ENCODE measurements around the gene ODAD2.
"Not testable (repeated sequence)": the region's sequence is repeated elsewhere in the genome, so short reads cannot be mapped to it uniquely, and the experiment has no call there.

ODAD2 gene

DNA sequence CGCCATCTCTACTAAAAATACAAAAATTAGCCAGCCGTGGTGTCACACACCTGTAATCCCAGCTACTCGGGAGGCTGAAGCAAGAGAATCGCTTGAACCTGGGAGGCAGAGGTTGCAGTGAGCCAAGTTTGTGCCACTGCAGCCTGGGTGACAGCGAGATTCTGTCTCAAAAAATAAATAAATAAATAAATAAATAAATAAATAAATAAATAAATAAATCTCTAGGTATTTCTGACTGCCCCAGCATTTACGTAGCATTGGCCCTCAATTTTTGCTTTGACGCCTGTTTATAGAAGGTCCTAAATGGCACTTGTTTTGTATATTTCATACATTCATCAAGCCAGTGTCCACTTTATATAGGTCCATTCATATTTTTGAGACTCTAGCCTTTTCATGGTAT lies 28.9 kb downstream of the ODAD2 start:
- not testable (repeated sequence) for DNase-seq

DNA sequence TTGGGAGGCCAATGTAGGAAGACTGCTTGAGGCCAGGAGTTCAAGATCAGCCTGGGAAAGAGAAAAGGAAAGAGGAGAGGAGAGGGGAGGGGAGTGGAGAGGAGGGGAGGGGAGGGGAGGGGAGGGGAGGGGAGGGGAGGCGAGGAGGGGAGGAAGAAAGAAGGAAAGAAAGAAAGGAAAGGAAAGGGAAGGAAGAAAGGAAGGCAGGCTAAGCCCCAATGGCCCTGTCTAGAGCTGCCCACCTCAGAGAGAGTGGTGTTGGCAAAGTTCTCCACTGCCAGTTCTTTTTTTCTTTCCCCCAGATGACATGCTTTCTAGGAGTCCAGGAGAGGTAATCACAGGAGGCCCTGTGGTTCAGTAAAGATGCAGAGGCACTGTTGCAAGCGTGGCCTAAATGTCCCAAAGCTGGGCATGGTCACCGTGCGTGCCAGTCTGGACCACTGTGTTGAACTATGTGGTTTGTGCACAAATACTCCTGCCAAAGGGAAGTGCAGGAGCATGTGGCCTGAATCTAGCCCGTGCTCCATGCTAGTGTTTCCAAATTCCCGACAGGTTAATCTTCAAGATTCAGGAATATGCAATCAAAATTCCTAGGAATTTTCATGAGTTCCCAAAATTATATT lies 39.7 kb downstream of the ODAD2 start:
- no peak for DNase-seq

DNA sequence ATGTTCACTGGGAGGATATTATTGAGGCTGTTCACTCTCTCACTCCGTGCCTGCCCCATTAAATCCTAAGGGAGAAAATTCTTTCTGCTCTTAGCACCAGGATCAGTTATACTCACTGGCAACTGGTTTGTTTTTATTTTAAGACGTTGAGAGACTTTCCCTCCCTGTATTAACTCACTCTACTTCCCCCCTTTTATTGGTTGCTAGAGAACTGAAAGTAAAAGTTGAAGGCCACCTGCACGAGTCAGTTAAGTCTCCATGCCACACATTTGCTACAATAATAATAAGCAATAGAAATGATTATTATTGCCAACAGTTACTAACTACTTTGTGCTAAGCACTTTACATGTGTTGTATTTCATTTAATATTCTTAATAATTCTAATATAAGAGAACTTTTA lies 40.5 kb downstream of the ODAD2 start:
- not testable (repeated sequence) for DNase-seq

DNA sequence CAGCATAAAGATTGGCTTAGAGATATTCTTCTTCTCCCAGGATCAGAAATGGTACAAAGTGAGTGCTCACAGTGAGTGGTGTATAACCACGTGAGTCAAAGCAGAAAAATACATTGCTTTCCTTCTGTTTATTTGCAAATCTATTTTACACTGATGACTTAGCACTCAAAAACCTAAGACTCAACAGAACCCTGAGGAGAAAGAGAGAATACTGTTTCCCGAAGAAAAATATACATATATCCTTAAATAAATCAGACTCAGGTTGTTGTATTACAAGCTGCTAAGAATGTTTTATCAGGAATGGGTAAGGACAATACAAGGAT lies 48.7 kb downstream of the ODAD2 start:
- no peak for DNase-seq

DNA sequence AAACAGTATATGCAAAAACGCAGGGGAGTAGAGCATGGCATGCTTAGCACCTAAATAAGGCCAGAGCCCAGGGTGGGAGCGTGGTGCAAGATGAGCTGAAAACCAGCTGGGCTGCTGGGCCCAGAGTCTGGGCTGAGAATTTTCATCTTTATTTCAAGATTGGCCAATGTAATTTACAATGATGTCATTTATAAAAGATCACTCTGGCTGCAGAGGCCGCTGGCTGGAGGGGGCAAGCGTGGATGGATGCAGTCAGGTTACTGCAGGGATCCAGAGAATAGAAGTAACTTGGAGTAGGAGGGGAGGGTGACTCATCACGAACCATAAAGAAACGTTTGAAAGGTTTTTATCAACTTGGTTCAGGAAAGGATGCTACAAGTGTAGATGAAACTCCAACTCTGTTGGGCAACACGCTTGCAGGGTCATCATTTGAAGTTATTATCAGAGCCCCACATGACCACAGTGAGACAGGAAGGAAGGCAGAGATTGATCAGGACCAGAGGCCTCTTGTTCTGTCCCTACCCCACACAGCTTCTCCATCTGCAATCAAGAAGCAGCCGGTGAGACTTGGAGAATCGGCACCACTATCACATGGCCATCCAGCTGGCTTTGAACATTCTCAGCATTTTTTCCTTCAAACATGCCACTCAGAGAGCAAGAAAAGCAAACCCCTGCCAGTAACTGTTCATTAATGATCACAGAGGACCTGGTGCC lies 49.2 kb downstream of the ODAD2 start:
- DNase-seq = no peak

DNA sequence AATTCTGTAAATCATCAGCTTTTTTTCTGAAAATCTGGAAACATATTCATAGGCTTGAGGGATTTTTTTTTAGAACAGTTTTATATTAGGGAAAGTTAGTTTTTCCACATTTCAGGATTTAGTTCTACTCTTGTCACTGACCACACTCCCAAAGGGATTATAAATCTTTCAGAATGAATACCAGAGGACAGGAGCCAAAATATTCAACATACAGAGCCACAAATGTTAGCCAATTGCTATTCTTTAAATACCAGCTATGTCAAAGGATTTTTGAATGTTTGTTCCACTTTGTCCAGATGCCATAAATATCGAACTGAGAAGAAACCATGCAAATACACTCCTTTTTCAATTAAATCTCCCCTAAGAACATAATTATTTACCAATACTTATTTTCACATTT lies 50.7 kb downstream of the ODAD2 start:
- no peak for DNase-seq

DNA sequence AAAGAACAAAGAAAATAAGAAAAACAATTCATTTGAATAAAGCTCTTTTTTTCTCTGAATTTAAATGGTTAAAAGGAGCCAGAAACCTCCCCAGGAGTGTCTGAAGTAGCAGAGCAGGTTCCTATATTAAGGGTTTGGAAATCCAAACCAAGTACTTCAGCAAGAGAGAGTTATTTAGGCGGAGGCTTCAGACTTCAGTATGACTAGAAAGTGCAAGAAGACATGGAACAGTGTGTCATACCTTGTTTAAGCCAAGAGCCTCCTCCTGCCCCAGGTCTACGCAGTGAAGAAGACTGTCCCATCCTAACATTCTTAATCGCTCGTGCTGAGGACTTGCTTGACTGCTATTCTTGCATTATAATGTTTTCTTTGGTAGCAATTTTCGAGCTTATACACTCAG lies 51.3 kb downstream of the ODAD2 start:
- DNase-seq = no peak

DNA sequence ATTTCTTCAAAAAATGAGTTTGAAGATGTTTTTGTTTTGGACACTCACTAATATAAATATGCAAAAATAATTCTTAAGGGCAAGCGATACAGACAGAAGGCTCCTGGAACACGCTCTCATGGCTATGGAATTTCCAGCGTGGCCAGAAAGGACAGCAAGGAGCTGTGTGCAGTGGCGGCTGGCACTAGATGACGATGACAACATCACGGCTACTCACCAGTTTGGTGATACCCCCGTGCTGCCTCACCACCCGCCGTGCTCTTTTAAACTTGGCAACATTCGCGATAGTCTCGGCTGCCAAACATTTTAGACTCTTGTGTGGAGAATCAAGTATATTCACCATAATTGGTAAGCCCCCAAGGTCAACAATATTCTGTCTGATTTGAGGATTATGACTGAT lies 54.9 kb downstream of the ODAD2 start:
- DNase-seq = no peak

DNA sequence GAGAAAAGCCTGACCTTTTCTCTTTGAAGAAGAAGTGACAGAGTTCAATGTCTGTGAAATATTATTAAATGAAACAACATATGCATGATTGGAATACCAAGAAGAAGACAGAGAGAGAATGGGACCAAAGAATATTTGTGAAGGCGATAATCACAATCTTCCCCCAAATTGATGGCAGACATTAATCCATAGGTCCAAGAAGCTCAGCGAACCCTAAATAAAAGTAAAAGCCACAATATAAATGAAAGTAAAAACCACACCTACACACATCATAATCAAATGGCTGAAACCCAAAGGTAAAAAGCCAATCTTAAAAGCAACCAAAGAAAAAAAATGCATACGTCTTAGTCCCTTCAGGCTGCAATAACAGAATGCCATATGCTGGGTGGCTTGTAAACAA lies 84.0 kb downstream of the ODAD2 start:
- DNase-seq = no peak

DNA sequence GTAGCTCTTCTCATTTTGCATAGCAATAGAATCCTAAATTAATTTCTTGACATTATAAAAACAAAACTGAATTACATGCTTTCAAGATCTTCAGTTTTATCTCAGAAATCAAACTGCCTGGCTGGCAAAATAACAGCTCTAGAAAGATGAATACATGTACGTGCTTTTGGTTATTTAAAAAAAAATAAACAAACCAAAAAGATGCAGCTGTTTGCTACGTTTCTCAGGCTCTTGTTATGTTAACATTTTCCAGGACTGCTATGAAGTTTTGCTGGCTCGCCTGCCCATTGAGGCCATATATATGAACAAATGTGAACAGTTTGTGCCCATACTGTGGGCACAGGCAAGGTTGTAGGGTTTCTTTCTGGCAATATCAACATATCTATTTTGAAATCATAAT lies 86.6 kb downstream of the ODAD2 start:
- no peak for DNase-seq

DNA sequence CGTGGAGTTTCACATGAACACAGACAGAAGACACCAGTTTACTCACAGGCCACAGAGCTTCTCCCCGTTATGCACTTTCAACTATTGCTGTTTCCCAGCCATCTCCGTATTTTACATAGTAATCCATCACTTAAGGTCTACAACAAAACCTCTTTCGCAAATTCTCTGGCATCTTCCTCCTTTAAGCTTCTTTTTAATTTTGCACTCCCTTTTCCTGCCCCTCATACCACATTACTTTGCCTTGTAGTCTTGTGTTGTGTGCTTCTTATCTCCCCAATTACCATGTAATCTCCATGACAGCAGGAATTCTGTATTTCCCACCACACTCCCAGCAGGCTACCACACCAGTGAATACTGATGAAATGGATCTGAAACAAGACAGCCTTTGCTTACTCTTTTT lies 87.3 kb downstream of the ODAD2 start:
- DNase-seq = no peak

DNA sequence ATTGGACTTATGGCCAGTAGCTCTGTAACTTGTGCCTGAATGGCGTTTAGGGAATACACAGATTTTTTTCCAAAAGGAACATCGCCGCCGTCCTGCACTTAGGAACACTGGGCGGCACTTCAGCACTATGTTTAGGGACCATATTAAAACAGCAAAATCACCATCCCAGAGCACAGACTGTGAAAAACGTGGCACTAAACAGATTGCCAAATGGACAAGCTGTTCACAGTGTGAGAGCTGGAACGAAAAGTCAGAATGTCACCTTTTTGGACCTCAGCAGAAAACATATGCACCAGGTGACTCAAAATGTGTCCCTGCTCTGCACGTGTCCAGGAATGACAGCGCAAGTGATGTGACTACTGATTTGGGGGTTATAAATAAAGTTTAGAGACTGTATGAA lies 87.9 kb downstream of the ODAD2 start:
- DNase-seq = no peak

DNA sequence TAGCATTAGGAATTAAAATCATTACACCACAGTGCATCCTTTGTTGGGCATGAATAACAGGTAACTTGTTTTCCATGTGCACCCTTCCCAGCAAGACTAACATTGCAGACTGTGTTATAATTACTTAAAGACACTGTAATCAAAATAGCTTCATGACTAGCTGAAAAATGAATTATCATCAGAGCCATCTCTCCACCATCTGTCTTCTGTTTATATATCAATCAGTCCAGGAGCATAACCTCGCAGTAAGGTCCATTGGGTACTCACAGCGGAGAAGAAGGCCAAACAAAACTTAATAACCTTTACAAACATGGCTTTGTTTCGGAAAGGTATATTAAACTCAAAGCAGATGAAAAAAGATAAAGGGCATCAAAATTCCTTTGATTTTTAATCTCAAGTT lies 90.6 kb downstream of the ODAD2 start:
- no peak for DNase-seq

DNA sequence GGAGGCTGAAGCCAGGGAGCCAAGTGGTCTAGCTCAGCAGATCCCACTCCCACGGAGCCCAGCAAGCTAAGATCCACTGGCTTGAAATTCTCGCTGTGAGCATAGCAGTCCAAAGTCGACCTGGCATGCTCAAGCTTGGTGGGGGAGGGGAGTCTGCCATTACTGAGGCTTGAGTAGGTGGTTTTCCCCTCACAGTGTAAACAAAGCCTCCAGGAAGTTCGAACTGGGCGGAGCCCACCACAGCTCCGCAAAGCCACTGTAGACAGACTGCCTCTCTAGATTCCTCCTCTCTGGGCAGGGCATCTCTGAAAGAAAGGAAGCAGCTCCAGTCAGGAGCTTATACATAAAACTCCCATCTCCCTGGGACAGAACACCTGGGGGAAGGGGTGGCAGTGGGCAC lies 99.4 kb downstream of the ODAD2 start:
- DNase-seq = not testable (repeated sequence)

DNA sequence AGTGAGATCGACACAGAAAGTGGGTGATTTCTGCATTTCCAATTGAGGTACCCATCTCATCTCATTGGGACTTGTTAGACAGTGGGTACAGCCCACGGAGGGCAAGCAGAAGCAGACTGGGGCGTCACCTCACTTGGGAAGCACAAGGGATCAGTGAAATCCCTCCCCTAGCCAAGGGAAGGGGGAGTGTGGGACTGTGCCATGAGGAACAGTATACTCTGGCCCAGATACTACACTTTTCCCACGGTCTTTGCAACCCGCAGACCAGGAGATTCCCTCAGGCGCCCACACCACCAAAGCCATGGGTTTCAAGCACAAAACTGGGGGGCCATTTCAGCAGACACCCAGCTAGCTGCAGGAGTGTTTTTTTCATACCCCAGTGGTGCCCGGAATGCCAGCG lies 99.8 kb downstream of the ODAD2 start:
- no peak for DNase-seq

DNA sequence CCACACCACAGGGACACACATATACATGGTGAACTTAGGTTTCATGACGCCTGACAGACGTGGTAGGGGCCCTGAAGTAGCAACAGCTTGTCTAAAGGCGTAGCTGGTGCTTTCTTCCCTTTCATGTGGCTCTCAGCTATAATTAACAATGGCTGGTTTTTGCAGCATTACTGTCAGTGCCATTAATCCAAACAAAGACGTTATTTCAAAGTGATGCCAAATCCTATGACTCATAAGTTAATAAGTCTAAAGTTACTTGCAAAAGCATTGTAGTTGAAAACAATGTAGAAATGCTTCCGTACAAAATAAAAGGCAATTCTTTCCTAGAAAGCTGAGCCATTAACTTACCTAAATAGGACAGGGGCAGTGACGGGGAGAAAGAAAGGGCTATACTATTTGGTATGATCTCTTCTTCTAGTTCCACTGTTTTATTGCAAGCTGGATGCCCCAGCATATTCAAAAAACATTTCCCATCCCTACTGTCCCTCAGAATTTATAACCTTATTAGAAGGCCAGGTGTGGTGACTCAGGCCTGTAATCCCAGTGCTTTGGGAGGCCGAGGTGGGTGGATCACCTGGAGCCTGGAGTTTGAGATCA lies 105.4 kb downstream of the ODAD2 start:
- no peak for DNase-seq

DNA sequence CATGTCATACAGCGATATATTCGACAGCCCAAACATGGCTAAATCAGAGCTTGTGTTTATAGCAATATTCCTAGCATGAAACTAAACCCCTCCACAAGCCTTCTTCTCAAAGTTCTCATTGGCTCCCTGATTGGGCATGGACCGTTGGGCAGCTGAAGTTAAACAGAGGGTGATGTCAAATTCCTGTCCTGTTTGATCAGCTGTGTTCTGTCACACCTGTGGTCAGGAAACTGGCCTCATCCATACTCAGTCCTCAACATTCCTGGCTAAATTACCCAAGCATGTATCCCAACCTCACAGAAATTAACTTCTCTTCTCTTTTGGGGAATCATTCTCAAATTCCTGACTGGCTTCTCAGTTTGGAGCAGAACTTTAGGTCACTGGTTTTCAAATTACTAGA lies 107.9 kb downstream of the ODAD2 start:
- no peak for DNase-seq

DNA sequence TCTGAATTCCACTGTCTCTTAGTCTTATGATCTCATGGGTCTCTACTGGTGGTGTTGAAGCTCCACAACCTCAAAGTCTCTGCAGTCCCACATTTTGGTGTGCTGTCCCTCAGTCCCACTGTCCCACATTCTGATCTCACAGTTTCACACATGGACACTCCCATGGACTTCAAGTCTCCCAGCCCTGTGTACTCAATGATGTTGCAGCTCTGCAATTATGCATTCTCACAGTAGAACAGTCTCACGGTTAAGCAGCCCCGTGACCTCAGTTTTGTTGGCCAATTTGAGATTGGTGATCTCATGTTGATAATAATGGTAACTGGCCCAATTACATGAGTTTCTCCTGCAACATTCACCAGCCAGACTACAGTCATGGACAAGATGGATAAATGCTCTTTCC lies 109.4 kb downstream of the ODAD2 start:
- no peak for DNase-seq

DNA sequence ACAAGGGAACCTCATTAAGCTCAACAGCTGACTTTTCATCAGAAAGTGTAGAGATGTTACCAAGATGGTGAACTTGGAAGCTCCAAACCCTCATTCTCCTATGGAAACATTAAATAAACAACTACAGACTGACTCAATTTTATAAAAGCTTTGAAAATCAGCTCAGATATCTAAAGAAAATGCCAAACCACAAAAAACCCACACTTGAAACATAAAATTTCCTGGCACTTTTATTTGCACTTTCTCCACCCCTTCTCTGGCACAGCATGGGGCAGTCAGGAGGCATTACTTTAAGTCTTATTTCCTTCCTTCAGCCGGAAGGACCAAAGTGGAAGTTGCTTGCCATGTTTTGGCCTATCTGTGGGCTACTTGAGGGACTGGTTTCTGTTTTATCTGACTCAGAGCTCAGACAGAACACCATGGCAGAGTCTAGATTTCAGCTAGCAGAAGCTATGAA lies 114.7 kb downstream of the ODAD2 start:
- DNase-seq = no peak

DNA sequence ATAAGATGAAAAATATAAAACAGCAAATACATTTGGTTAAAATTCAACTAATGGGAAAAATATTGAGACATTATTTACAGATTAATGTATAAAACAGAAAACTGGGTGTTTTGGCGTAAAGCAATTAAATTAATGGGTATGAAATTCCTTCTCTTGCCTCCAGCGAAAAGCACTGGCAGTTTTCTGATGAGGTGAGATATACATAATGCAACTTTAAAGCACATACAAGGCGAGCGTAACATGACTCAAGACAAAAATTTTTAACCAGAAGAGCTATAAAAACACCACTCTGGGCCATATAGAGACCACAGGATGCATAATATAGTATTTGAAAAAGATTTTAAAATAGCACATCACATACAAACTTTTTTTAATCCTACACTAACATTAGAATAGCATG lies 120.6 kb downstream of the ODAD2 start:
- no peak for DNase-seq

DNA sequence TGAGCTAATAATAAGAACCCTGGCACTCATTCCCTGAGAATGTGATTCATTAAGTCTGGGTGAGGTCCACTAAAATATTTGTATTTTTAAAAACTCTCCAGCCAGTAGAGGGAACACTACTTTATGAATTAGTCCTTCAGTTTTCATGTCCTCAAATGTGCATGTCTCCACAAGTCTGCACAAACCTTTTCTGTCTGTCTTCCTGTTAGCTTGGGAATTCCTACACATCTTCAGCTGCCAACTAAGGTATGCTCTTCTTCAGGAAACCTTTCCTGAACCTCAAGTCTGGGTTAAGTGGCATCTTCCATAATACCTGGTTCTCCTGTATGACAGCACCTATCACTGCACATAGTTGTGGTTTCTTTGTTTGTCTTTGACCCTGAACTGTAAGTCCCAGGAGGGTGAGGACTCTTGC lies 133.7 kb downstream of the ODAD2 start:
- DNase-seq = no peak

DNA sequence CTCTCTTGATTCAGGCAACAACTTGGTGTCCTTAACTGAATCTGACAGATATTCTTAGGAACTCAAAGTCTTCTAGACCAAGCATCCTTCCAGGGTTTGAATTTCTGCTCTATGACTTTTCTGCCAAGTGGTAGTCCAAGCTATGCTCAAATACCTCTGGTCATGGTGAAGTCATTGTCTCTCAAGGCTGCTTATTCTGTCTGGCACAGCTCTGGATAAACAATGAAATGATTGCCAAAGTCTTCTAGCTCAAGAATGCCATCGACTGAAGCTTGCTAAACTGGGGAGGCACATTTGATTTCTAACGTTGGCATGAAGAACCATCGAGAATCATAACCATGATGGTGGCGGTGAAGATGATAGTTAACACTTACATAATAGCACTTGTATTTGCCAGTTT lies 137.1 kb downstream of the ODAD2 start:
- DNase-seq = no peak

DNA sequence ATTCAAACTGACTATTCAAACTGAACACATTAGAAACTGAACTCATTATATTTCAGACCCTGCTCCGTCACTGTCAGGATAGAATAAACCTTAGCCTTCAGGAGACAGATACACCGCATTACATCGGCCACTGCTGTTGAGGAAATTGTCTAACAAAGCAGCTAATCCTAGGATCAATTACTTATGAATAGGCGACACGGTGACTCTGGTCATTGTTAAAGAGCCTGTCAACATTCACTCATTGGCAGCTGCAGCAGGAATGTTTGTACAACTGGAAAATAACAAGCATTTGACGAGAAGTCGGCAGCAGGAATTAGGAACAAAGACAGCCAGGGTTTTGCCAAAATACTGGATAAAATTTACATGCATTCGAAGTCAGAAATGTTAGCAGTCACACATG lies 141.3 kb downstream of the ODAD2 start:
- no peak for DNase-seq

DNA sequence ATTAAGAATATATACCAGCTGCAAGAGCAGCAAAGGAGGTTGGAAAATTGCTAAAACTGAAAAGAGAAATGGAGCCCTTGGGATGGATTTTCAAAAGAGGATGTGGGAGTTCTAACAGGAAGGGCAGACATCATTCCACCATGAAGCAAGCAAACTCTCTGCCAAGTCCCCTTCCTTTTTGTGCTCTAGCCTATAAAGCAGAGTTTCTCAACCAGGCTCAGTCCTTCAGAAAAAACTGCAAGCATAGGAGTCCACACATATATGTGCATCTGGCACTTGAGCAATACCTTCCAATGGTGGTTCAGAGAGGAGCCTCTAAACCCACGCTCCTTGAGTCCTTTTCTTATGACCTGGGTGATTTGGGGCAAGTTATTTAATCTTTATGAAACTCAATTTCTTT lies 154.7 kb downstream of the ODAD2 start:
- no peak for DNase-seq

DNA sequence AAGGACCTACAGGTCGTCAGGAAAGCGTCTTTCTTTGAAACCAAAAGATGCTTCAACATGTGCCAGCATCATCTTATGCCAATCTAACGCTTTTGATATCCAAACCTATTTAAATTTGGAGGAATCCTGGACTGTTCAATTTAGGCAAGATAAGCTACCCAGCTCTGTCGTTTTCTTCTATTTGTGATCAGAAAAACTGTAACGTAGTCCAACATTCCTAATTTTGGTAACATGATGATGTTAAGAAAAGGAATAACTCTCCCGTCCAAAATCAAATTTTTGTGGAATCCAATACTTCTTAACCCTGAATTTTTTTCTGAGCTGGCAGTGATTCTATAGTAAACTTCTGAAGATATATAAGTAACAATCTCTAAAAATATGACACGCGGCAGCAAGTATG lies 160.0 kb downstream of the ODAD2 start:
- no peak for DNase-seq
